Immature natural killer cell (primary cell): ENCODE data around the gene CCDC169. TPM values are rescaled to one million over a fixed set of nuclear protein-coding genes. Genes with fewer than 3 reads are reported as not detected.
A peak's percentile ranks its signal among the peaks of the same experiment; 100 is the strongest.
"Not testable (repeated sequence)": the region's sequence is repeated elsewhere in the genome, so short reads cannot be mapped to it uniquely, and the experiment has no call there.

Experiments used
- DNase-seq, 3 donors: peaks; one replicate each; pipeline ENCODE4 v3.0.0; 2022; ENCODE audit warnings: mixed read lengths in 1 of 3
- H3K27ac Mint-ChIP-seq, 6 donors: one replicate each; pipeline ENCODE4 v1.8.0; 2020; ENCODE audit warnings: mixed read lengths in 6 of 6, mild to moderate bottlenecking in 5 of 6, inconsistent platforms in 4 of 6, moderate library complexity in 3 of 6
- H3K27me3 Mint-ChIP-seq, 3 donors: one replicate each; pipeline ENCODE4 v1.8.0; 2020 to 2021; ENCODE audit warnings: low read depth in 3 of 3, mild to moderate bottlenecking in 3 of 3, mixed read lengths in 3 of 3, moderate library complexity in 3 of 3, inconsistent platforms in 1 of 3
- H3K36me3 Mint-ChIP-seq, 3 donors: one replicate each; pipeline ENCODE4 v1.8.0; 2020; ENCODE audit warnings: mixed read lengths in 3 of 3, inconsistent platforms in 2 of 3, mild to moderate bottlenecking in 2 of 3
- H3K4me1 Mint-ChIP-seq, 2 donors: one replicate each; pipeline ENCODE4 v1.8.0; 2020; ENCODE audit warnings: inconsistent platforms in 2 of 2, mild to moderate bottlenecking in 2 of 2, mixed read lengths in 2 of 2, moderate library complexity in 1 of 2
- H3K4me3 Mint-ChIP-seq, 5 donors: one replicate each; pipeline ENCODE4 v1.8.0; 2020; ENCODE audit warnings: mild to moderate bottlenecking in 5 of 5, mixed read lengths in 5 of 5, inconsistent platforms in 3 of 5, moderate library complexity in 3 of 5
- H3K9me3 Mint-ChIP-seq, 6 donors: one replicate each; pipeline ENCODE4 v1.8.0; 2020; ENCODE audit warnings: mild to moderate bottlenecking in 6 of 6, mixed read lengths in 6 of 6, inconsistent platforms in 4 of 6, moderate library complexity in 3 of 6
- polyA plus RNA-seq, 3 donors: library from polyadenylated mRNA; unstranded; fragments of 300-500 nt; fragmentation: Illumina TruSeq; gene quantifications; one replicate each; pipeline ENCODE4 v1.2.3, GENCODE V29; 2021

Gene CCDC169
- polyA plus RNA-seq, 3 donors from 2014 or later: not detected

- H3K9me3 Mint-ChIP-seq, H3K27me3 Mint-ChIP-seq, H3K4me3 Mint-ChIP-seq, H3K27ac Mint-ChIP-seq, DNase-seq: not testable (repeated sequence)
- H3K36me3 Mint-ChIP-seq: peaks cover 15 to 25% (median 24%) of the 10 kb centered on the region in 3 donors
- H3K4me1 Mint-ChIP-seq: peaks cover 28 to 57% of the 10 kb centered on the region in 2 donors
These were observed 34.6 kb upstream of the CCDC169 start for GRCh38 chr13:36332255-36332654.

DNA sequence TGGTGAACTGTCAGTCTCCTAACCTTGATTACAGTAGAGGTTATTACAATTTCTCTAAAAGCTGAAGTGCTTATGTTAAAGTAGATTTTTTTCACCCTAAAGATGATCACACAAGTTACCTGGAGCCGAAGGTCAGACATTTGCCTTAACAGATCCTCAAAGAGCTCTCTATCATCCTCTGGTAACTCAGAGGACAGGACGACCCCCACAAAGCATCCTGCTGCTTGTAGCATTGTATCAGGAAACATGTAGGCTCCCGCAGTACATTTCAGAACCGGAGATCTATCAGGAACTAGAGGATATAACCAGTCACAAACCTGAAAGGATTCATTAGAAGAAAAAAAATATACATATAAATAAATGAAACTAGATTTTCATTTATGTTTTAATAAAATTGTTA lies 33.7 kb upstream of the CCDC169 start:
- Mint-ChIP-seq H3K4me3 (no peak overlapping the region), H3K4me1 (peaks cover 24 to 54% of the 10 kb centered on the region in 2 donors), H3K9me3 (no peaks in the 10 kb centered on the region), H3K27me3 (peaks cover 0 to 2% (median 0%) of the 10 kb centered on the region in 3 donors), H3K36me3 (peaks cover 23 to 33% (median 31%) of the 10 kb centered on the region in 3 donors), H3K27ac (peak overlapping the region in 1 of 6 donors; percentile 8)
- DNase-seq: no peak

GRCh38 chr13:36329361-36329760 lies 31.7 kb upstream of the CCDC169 start:
- peaks cover 27 to 46% of the 10 kb centered on the region in 2 donors for H3K4me1 Mint-ChIP-seq
- H3K9me3 Mint-ChIP-seq: no peaks in the 10 kb centered on the region
- peaks cover 37 to 44% (median 38%) of the 10 kb centered on the region in 3 donors for H3K36me3 Mint-ChIP-seq
- H3K4me3 Mint-ChIP-seq: no peak overlapping the region
- peaks cover 0 to 3% (median 2%) of the 10 kb centered on the region in 3 donors for H3K27me3 Mint-ChIP-seq
- no peak for DNase-seq
- H3K27ac Mint-ChIP-seq: no peak overlapping the region

DNA sequence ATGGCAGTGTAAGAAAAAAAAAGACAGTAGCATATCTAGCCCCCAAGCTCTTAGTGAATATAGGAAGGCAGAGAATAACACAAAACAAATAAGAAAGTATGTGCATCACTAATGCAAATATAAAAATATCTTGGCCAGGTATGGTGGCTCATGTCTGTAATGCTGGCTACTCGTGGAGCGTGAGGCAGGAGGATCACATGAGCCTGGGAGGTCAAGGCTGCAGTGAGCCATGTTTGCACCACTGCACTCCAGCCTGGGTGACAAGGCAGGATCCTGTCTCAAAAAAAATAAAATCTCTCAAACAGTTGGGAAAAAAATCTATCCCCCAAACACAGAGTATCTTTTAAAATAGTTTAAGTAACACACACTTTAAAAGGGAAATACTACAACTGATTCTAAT lies 31.2 kb upstream of the CCDC169 start:
- DNase-seq: no peak
- peaks cover 0 to 3% (median 2%) of the 10 kb centered on the region in 3 donors for H3K27me3 Mint-ChIP-seq
- no peak overlapping the region for H3K4me3 Mint-ChIP-seq
- H3K9me3 Mint-ChIP-seq: no peaks in the 10 kb centered on the region
- H3K4me1 Mint-ChIP-seq: peaks cover 22 to 41% of the 10 kb centered on the region in 2 donors
- no peak overlapping the region for H3K27ac Mint-ChIP-seq
- H3K36me3 Mint-ChIP-seq: peaks cover 35 to 48% (median 38%) of the 10 kb centered on the region in 3 donors

- no peaks in the 10 kb centered on the region for H3K9me3 Mint-ChIP-seq
- DNase-seq: no peak
- H3K36me3 Mint-ChIP-seq: peaks cover 35 to 56% (median 46%) of the 10 kb centered on the region in 3 donors
- H3K4me1 Mint-ChIP-seq: peaks cover 17 to 23% of the 10 kb centered on the region in 2 donors
- H3K4me3 Mint-ChIP-seq: no peak overlapping the region
- H3K27me3 Mint-ChIP-seq: peaks cover 0 to 3% (median 0%) of the 10 kb centered on the region in 3 donors
- H3K27ac Mint-ChIP-seq: peak overlapping the region in 1 of 6 donors; percentile 66
These were observed 28.3 kb upstream of the CCDC169 start for GRCh38 chr13:36325912-36326311.

DNA sequence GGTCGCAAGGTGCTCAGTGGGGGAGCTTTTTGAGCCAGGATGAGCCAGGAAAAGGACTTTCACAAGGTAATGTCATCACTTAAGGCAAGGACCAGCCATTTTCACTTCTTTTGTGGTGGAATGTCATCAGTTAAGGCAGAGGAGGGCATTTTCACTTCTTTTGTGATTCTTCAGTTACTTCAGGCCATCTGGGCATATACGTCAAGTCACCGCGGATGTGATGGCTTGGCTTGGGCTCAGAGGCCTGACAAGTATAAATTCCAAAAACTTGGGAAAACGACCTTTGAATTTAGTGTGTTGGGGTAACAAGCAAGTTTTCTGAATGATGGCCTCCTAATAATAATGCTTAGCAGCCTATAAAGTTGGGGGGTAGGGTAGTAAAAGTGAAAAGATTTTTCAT lies 27.3 kb upstream of the CCDC169 start:
- not testable (repeated sequence) for H3K9me3 Mint-ChIP-seq, H3K4me3 Mint-ChIP-seq, H3K27me3 Mint-ChIP-seq, DNase-seq, H3K27ac Mint-ChIP-seq
- Mint-ChIP-seq H3K4me1 (peaks cover 27 to 30% of the 10 kb centered on the region in 2 donors), H3K36me3 (peaks cover 35 to 49% (median 41%) of the 10 kb centered on the region in 3 donors)

DNA sequence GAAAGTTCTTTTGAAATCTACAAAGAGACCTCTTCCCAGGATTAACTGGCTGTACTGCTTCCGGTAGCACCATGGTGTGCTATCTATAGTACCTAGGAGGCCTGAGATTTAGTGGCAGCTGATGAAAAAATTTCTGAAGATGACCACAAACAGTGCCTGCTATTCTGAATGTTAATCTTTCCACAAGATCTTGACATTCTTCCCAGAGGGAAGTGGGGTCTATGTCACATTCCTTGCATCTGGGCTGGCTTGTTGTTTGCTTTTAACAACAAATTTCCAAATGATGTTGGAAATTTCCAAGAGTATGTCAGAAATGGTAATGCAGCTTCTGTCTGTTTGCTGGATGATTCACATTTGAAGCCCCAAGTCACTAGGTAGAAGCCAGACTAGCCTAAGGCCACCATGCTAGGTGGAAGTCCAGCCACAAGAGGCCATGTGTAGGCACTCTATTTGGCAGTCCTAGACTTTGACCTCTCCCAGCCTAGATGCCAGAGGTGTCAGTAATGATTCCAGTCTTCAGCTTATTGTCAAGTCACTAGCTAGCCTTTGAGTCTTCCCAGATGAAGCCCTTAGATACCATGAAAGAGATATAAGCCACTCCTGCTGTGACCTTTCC lies 26.4 kb upstream of the CCDC169 start:
- no peak for DNase-seq
- peaks cover 0 to 3% (median 2%) of the 10 kb centered on the region in 3 donors for H3K27me3 Mint-ChIP-seq
- no peak overlapping the region for H3K4me3 Mint-ChIP-seq
- H3K36me3 Mint-ChIP-seq: peaks cover 31 to 49% (median 35%) of the 10 kb centered on the region in 3 donors
- no peaks in the 10 kb centered on the region for H3K9me3 Mint-ChIP-seq
- peaks cover 32 to 36% of the 10 kb centered on the region in 2 donors for H3K4me1 Mint-ChIP-seq
- H3K27ac Mint-ChIP-seq: no peak overlapping the region

- Mint-ChIP-seq H3K27me3 (peaks cover 0 to 3% (median 2%) of the 10 kb centered on the region in 3 donors), H3K9me3 (no peaks in the 10 kb centered on the region), H3K4me1 (peaks cover 32 to 36% of the 10 kb centered on the region in 2 donors), H3K36me3 (peaks cover 25 to 43% (median 28%) of the 10 kb centered on the region in 3 donors), H3K27ac (peak overlapping the region in 1 of 6 donors; percentile 21), H3K4me3 (no peak overlapping the region)
- DNase-seq: no peak
These were observed 25.8 kb upstream of the CCDC169 start for GRCh38 chr13:36323408-36323807.

DNA sequence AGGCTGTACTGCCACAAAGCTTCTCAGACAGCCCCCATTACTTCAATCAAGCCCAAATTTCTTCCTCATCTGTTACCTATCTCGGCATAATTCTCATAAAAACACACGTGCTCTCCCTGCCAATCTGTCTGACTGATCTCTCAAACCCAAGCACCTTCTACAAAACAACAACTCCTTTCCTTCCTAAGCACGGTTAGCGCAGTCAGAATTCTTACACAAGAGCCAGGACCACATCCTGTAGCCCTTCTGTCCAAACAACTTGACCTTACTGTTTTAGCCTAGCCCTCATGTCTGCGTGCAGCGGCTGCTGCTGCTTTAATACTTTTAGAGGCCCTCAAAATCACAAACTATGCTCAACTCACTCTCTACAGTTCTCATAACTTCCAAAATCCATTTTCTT lies 22.2 kb upstream of the CCDC169 start:
- H3K9me3 Mint-ChIP-seq, DNase-seq, H3K27me3 Mint-ChIP-seq: not testable (repeated sequence)
- H3K36me3 Mint-ChIP-seq: peaks cover 5 to 24% (median 13%) of the 10 kb centered on the region in 3 donors
- peak overlapping the region in 4 of 6 donors; percentile 10 to 61 (median 31) for H3K27ac Mint-ChIP-seq
- peaks cover 26 to 27% of the 10 kb centered on the region in 2 donors for H3K4me1 Mint-ChIP-seq
- H3K4me3 Mint-ChIP-seq: peak overlapping the region in 1 of 5 donors; percentile 61

DNA sequence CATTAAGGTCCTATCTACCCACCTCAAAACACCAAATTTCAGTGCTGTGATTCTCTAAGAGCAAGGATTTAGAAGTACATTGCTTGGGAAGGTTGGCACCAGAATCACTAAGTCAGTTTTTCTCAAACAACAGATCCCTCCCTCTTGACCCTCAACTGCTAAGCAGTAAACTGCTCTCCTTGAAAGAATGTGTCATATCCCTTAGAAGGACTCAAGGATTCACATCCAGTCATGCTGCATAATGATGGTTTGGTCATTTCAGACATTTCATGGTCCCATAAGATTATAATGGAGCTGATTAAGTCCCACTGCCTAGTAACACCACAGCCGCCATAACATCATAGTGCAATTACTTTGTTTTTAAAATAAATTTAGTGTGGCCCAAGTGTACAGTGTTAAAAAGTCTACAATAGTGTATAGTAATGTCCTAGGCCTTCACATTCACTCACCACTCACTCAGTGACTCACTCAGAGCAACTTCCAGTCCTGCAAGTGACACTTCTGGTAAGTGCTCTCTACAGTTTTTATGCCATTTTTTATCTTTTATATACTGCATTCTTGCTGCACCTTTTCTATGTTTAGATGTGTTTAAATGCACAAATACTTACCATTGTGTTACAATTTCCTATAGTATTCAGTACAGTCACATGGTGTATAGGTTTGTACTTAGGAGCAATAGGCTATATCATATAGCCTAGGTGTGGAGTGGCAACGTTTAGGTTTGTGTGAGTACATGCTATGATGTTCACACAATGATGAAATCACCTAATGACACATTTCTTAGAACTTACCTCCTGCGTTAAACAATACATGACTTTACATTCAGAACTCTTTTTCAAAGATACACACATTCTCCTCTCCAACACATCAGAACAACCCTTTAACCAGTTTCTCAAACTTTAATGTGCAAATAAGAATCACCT lies 15.7 kb upstream of the CCDC169 start:
- peaks cover 0 to 1% (median 0%) of the 10 kb centered on the region in 6 donors for H3K9me3 Mint-ChIP-seq
- H3K36me3 Mint-ChIP-seq: peaks cover 24 to 49% (median 29%) of the 10 kb centered on the region in 3 donors
- peaks cover 13 to 19% of the 10 kb centered on the region in 2 donors for H3K4me1 Mint-ChIP-seq
- H3K4me3 Mint-ChIP-seq: no peak overlapping the region
- peak overlapping the region in 1 of 6 donors; percentile 25 for H3K27ac Mint-ChIP-seq
- no peak for DNase-seq
- H3K27me3 Mint-ChIP-seq: peaks cover 0 to 2% (median 0%) of the 10 kb centered on the region in 3 donors

DNA sequence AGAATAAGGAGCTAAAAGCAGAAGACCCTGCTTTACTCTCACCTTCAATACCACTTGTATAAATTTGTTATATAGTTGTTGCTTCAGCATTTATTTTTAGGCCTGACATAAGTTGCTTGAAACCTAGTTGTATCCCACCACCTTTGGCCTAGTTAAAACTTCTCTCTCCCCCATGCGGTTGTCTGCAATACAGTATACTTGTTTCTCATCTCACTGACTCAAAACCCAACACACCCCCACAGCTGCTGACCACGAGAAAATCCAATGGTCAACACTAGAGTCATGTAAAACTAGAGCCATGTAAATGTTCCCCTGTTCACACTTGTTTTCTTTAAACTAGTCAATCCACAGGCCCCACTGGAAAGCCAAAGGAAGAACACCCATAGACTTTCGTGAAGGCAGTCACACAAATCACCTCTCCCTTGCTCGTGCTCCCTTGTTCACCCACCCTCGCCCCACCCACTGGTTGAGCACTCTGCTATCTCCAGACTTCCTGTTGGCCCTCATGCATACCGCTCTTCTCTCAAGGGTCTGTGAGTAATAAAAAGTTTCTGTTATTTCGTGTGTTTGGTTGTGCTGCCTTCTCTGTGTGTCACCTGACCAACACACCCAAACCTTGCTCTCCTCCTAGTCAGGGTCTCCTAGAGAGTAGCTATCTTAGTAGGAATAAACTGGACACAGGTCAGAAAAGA lies 12.9 kb upstream of the CCDC169 start:
- peaks cover 24 to 49% (median 29%) of the 10 kb centered on the region in 3 donors for H3K36me3 Mint-ChIP-seq

GRCh38 chr13:36302289-36302688 lies 4.7 kb upstream of the CCDC169 start:
- H3K9me3 Mint-ChIP-seq: no peaks in the 10 kb centered on the region
- H3K4me3 Mint-ChIP-seq: no peak overlapping the region
- DNase-seq: no peak
- H3K27me3 Mint-ChIP-seq: peaks cover 0 to 13% (median 8%) of the 10 kb centered on the region in 3 donors
- peaks cover 7 to 13% of the 10 kb centered on the region in 2 donors for H3K4me1 Mint-ChIP-seq
- peaks cover 6 to 19% (median 7%) of the 10 kb centered on the region in 3 donors for H3K36me3 Mint-ChIP-seq
- H3K27ac Mint-ChIP-seq: no peak overlapping the region

More for the DNA sequence above, 12.9 kb upstream of the CCDC169 start:
- peaks cover 0 to 2% (median 0%) of the 10 kb centered on the region in 3 donors for H3K27me3 Mint-ChIP-seq
- DNase-seq: no peak
- H3K9me3 Mint-ChIP-seq: peaks cover 0 to 1% (median 0%) of the 10 kb centered on the region in 6 donors
- H3K4me1 Mint-ChIP-seq: peaks cover 6 to 11% of the 10 kb centered on the region in 2 donors
- H3K4me3 Mint-ChIP-seq: peak overlapping the region in 1 of 5 donors; percentile 15
- peak overlapping the region in 2 of 6 donors; percentile 1 to 85 for H3K27ac Mint-ChIP-seq

GRCh38 chr13:36299469-36299868 lies 1.9 kb upstream of the CCDC169 start:
- not testable (repeated sequence) for H3K4me3 Mint-ChIP-seq, DNase-seq, H3K9me3 Mint-ChIP-seq, H3K27ac Mint-ChIP-seq
- H3K36me3 Mint-ChIP-seq: peaks cover 6 to 17% (median 7%) of the 10 kb centered on the region in 3 donors
- H3K27me3 Mint-ChIP-seq: peaks cover 3 to 22% (median 8%) of the 10 kb centered on the region in 3 donors
- H3K4me1 Mint-ChIP-seq: peaks cover 13 to 23% of the 10 kb centered on the region in 2 donors
